GM23248 (cell line): ENCODE measurements around the gene SND1. TPM values are rescaled to one million over a fixed set of nuclear protein-coding genes. Genes with fewer than 3 reads are reported as not detected.

Source experiments
- DNase-seq: peaks from one replicate; pipeline ENCODE4 v3.0.0-alpha.2; 2015
- H2AFZ ChIP-seq: fragments of 200-600 bp; sonication (generic); 2 replicates; pipeline ENCODE4 v1.6.1; 2016; ENCODE audit warnings: antibody characterized with exemption
- H3F3A ChIP-seq: fragments of 200-600 bp; sonication (generic); 2 replicates; pipeline ENCODE4 v1.6.1; 2016; ENCODE audit warnings: mild to moderate bottlenecking, antibody characterized with exemption, mixed run types; ENCODE audit not compliant: insufficient read depth
- H3K27ac ChIP-seq: fragments of 200-600 bp; sonication (generic); 2 replicates; pipeline ENCODE4 v1.5.1; 2016; ENCODE audit warnings: mild to moderate bottlenecking
- H3K27me3 ChIP-seq: fragments of 200-600 bp; sonication (generic); replicated peaks from 2 replicates; pipeline ENCODE4 v1.6.1; 2016; ENCODE audit warnings: mild to moderate bottlenecking; ENCODE audit not compliant: insufficient read depth
- H3K36me3 ChIP-seq: fragments of 200-600 bp; sonication (generic); 2 replicates; pipeline ENCODE4 v1.6.1; 2016; ENCODE audit warnings: low read depth, mild to moderate bottlenecking
- H3K4me1 ChIP-seq: fragments of 200-600 bp; sonication (generic); 2 replicates; pipeline ENCODE4 v1.6.1; 2016; ENCODE audit warnings: mild to moderate bottlenecking; ENCODE audit not compliant: insufficient read depth
- H3K4me2 ChIP-seq: fragments of 200-600 bp; sonication (generic); one replicate; pipeline ENCODE4 v1.6.1; 2016; ENCODE audit warnings: mild to moderate bottlenecking; ENCODE audit not compliant: unreplicated experiment
- H3K4me3 ChIP-seq: fragments of 200-600 bp; sonication (generic); 2 replicates; pipeline ENCODE4 v1.5.1; 2016; ENCODE audit warnings: mild to moderate bottlenecking
- H3K79me2 ChIP-seq: fragments of 200-600 bp; sonication (generic); 2 replicates; pipeline ENCODE4 v1.6.1; 2016; ENCODE audit warnings: mild to moderate bottlenecking; ENCODE audit not compliant: insufficient read depth
- H3K9ac ChIP-seq: fragments of 200-600 bp; sonication (generic); 2 replicates; pipeline ENCODE4 v1.6.1; 2016; ENCODE audit warnings: mild to moderate bottlenecking
- H3K9me2 ChIP-seq: fragments of 200-600 bp; sonication (generic); 2 replicates; pipeline ENCODE4 v1.6.1; 2016; ENCODE audit warnings: mixed run types, mild to moderate bottlenecking, moderate library complexity; ENCODE audit not compliant: insufficient read depth
- H3K9me3 ChIP-seq: fragments of 200-600 bp; sonication (generic); one replicate; pipeline ENCODE4 v1.6.1; 2017; ENCODE audit warnings: low read depth
- H4K20me1 ChIP-seq: fragments of 200-600 bp; sonication (generic); 2 replicates; pipeline ENCODE4 v1.6.0; 2016; ENCODE audit not compliant: insufficient read depth
- EZH2 ChIP-seq: fragments of 200-600 bp; sonication (generic); IDR thresholded peaks from 2 replicates; pipeline ENCODE4 v1.6.1; 2018; ENCODE audit warnings: antibody characterized with exemption, mild to moderate bottlenecking; ENCODE audit not compliant: insufficient read depth, poor library complexity, severe bottlenecking
- EZH2phosphoT487 ChIP-seq: fragments of 200-600 bp; sonication (generic); IDR thresholded peaks from 2 replicates; pipeline ENCODE4 v1.6.1; 2018; ENCODE audit warnings: antibody characterized with exemption, moderate library complexity, mild to moderate bottlenecking, low read depth; ENCODE audit not compliant: insufficient read depth
- WGBS, 2 experiments: methylation state at CpG; one replicate each; pipeline ENCODE4 v1.1.6; 2015 to 2017; ENCODE audit warnings: low lambda C conversion rate in 2 of 2, low coverage in 1 of 2; ENCODE audit errors: missing lambda C conversion rate in 2 of 2; 5-methylcytosine and 5-hydroxymethylcytosine counted together
- in situ Hi-C: fragments of 300-500 bp; cut with MboI; formaldehyde crosslinking; loops from 2 replicates; pipeline ENCODE4 v1.15.0; 2020
- polyA plus RNA-seq: library from polyadenylated mRNA; unstranded; fragments of >200 nt; fragmentation: Nextera tagmentation; extraction: Ambion mirVana; gene quantifications from 2 replicates; pipeline ENCODE4 v1.2.1, GENCODE V29; 2016
- total RNA-seq: library from RNA; depleted of rRNA; stranded (reverse); fragments of >200 nt; shearing (Covaris generic); gene quantifications from 2 replicates; pipeline ENCODE4 v1.2.3, GENCODE V29; 2014

Gene SND1
- total and polyA plus RNA-seq, 2 experiments from 2014 or later: 128 to 184 TPM

DNA sequence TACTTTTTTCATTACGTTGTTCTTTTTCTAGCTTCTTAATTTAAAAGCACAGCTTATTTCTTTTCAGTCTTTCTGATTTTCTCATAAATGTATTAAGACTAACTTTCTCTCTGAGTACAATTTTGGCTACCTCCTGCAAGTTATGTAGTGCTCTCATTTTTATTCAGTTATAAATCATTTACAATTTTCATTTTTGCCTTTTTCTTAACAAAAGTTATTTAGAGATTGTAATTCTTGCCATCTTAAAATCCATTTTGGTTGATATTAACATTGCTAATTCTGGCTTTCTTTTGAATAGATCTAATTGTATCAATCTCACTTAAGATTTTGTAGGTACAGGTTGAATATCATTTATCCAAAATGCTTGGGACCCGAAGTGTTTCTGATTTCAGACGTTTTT, 476.4 kb downstream of the SND1 start:
- H2AFZ ChIP-seq: no peak overlapping the region
- H3K9ac ChIP-seq: no peak overlapping the region
- WGBS, 2 experiments: 34 to 42% methylated on average over 3 of the region's 3 CpGs
- in situ Hi-C loops: no loop called here
- H3K79me2 ChIP-seq: no peaks in the 10 kb centered on the region
- DNase-seq: no peak
- TF ChIP-seq EZH2phosphoT487 (no peak), EZH2 (no peak)
- H3K9me2 ChIP-seq: no peaks in the 10 kb centered on the region
- H4K20me1 ChIP-seq: no peaks in the 10 kb centered on the region
- no peaks in the 10 kb centered on the region for H3K4me1 ChIP-seq
- no peaks in the 10 kb centered on the region for H3F3A ChIP-seq
- H3K27ac ChIP-seq: no peak overlapping the region
- no peak overlapping the region for H3K4me3 ChIP-seq
- no peaks in the 10 kb centered on the region for H3K36me3 ChIP-seq
- H3K27me3 ChIP-seq: peaks cover 78% of the 10 kb centered on the region
- H3K4me2 ChIP-seq: no peak overlapping the region
- no peaks in the 10 kb centered on the region for H3K9me3 ChIP-seq

DNA sequence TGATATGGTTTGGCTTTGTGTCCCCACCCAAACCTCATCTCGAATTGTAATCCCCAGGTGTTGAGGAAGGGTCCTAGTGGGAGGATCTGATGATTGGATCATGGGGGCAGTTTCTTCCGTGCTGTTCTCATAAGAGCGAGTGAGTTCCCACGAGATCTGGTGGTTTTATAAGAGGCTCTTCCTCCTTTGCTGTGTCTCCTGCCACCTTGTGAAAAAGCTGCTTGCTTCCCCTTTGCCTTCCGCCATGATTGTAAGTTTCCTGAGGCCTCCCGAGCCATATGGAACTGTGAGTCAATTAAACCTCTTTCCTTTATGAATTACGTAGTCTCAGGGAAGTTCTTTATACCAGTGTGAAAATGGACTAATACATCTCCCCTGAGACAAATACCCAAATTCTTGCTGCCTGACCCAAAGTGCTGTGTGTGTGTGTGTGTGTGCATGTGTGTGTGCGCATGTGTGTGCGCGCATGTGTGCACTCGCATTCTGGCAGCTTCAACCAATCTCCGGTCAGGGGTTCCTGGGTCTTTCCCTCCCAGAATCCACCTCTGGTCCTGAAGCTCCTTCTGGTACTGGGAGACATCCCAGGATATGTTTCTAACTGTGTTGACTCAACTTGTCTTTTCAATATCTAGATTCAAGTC, 477.4 kb downstream of the SND1 start:
- H3K4me3 ChIP-seq: no peak overlapping the region
- no peaks in the 10 kb centered on the region for H3K79me2 ChIP-seq
- in situ Hi-C loops: no loop called here
- H3K4me2 ChIP-seq: no peak overlapping the region
- no peak for TF ChIP-seq EZH2phosphoT487
- TF ChIP-seq EZH2: no peak
- no peak overlapping the region for H3K9ac ChIP-seq
- H3K9me3 ChIP-seq: no peaks in the 10 kb centered on the region
- no peaks in the 10 kb centered on the region for H3K36me3 ChIP-seq
- H3F3A ChIP-seq: no peaks in the 10 kb centered on the region
- no peak for DNase-seq
- no peak overlapping the region for H3K27ac ChIP-seq
- 57 to 64% methylated on average over 10 to 12 of the region's 12 CpGs for whole genome bisulfite sequencing, 2 experiments
- H2AFZ ChIP-seq: no peak overlapping the region
- H3K9me2 ChIP-seq: no peaks in the 10 kb centered on the region
- no peaks in the 10 kb centered on the region for H4K20me1 ChIP-seq
- H3K4me1 ChIP-seq: no peaks in the 10 kb centered on the region
- H3K27me3 ChIP-seq: peaks cover 78% of the 10 kb centered on the region

DNA sequence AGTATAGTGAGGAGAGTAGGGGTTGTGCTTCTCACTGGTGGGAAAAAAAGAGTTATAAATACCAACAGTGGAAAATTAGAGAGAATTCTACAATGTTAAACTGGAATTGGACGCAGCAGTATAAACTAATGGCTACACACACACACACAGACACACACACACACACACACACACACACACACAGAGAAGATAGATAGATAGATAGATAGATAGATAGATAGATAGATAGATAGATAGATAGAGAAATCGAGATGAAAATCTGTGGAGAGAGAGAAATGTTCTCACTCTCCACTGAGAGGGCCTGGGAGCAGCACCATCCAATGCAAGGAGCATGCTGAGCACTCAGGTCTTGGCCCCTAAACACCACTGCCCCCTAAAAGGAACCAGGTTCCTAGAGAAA, 479.1 kb downstream of the SND1 start:
- no peaks in the 10 kb centered on the region for H3K36me3 ChIP-seq
- in situ Hi-C loops: loop anchor here (10.0 kb wide), 1 partner anchor 74 kb away; no protein-coding TSS in a partner anchor
- no peaks in the 10 kb centered on the region for H4K20me1 ChIP-seq
- TF ChIP-seq EZH2phosphoT487: no peak
- TF ChIP-seq EZH2: no peak
- H3K27ac ChIP-seq: no peak overlapping the region
- no peak overlapping the region for H3K9ac ChIP-seq
- no peak overlapping the region for H3K4me2 ChIP-seq
- H3F3A ChIP-seq: no peaks in the 10 kb centered on the region
- H3K27me3 ChIP-seq: peaks cover 84% of the 10 kb centered on the region
- H3K9me3 ChIP-seq: no peaks in the 10 kb centered on the region
- no peak for DNase-seq
- H3K4me3 ChIP-seq: no peak overlapping the region
- no peaks in the 10 kb centered on the region for H3K79me2 ChIP-seq
- WGBS, 2 experiments: 45 to 46% methylated on average over 2 of the region's 2 CpGs
- H3K4me1 ChIP-seq: 0 out of 2 replicates have a peak, but pooled peaks cover 3% of the 10 kb centered on the region
- H3K9me2 ChIP-seq: no peaks in the 10 kb centered on the region
- H2AFZ ChIP-seq: no peak overlapping the region

DNA sequence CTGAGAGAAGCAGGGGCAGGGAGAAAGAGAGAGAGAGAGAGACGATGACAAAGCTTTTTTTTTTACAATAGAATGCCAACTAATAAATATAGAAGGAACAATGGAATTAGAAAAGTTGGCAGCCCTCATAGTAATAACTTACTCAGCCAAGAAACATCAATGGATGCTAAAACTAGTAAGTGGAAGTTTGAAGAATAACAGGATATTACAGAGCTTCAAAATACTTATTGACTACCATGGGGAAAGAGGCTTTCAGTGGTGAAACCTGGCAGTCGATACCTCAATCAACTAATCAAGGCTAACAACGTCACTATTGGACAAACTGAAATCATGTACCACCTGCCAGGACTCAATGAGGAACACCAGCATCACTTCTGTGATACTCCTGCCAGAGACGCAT, 479.7 kb downstream of the SND1 start:
- no peak overlapping the region for H3K9ac ChIP-seq
- H4K20me1 ChIP-seq: no peaks in the 10 kb centered on the region
- no peaks in the 10 kb centered on the region for H3K36me3 ChIP-seq
- H3K4me3 ChIP-seq: no peak overlapping the region
- WGBS, 2 experiments: 49 to 57% methylated on average over 4 of the region's 4 CpGs
- TF ChIP-seq EZH2 (no peak), EZH2phosphoT487 (no peak)
- H3K27me3 ChIP-seq: peaks cover 81% of the 10 kb centered on the region
- in situ Hi-C loops: loop anchor here (10.0 kb wide), 1 partner anchor 73 kb away; no protein-coding TSS in a partner anchor
- H3K4me2 ChIP-seq: no peak overlapping the region
- no peaks in the 10 kb centered on the region for H3F3A ChIP-seq
- no peak overlapping the region for H2AFZ ChIP-seq
- no peak for DNase-seq
- H3K4me1 ChIP-seq: 0 out of 2 replicates have a peak, but pooled peaks cover 3% of the 10 kb centered on the region
- no peaks in the 10 kb centered on the region for H3K79me2 ChIP-seq
- no peaks in the 10 kb centered on the region for H3K9me2 ChIP-seq
- H3K27ac ChIP-seq: no peak overlapping the region
- no peaks in the 10 kb centered on the region for H3K9me3 ChIP-seq
